AG20443 (cell line): Measurements from ENCODE around the gene TAF11.
"Not testable (repeated sequence)": the region's sequence is repeated elsewhere in the genome, so short reads cannot be mapped to it uniquely, and the experiment has no call there.

Experiments
- DNase-seq: peaks from one replicate; pipeline ENCODE4 v3.0.0; 2012; ENCODE audit warnings: low spot score, mixed read lengths

The TAF11 gene

DNA sequence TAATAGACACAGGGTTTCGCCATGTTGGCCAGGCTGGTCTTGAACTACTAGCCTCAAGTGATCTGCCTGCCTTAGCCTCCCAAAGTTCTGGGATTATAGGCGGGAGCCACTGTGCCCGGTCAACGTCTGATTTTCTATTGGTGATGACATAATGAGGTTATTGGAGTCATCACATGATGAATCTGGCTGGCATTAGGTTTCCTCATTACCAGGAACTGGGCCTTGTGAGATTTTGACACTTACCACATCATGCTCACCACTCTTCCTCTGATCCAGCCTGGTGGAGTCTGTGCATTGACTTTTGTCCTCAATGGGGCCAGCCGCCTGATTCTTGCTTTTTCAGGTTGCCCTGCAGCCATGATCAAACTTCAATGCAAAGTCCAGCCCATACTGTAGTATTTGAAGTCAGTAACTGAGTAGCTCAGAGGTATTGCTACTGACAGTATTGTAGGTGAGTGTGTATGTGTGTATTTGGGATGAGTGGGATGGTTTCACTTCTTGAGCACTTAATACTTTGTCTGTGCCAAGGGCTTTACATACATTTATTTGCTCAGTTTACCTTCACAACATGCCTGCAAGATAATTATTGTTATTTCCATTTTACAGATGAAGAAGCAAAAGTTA lies 17.3 kb upstream of the TAF11 start:
- DNase-seq, result no peak

- peak; percentile 49 for DNase-seq
Measured at GRCh38 chr6:34901930-34902329, 14.1 kb upstream of the TAF11 start.

GRCh38 chr6:34900321-34901031 lies 12.6 kb upstream of the TAF11 start:
- no peak for DNase-seq

DNA sequence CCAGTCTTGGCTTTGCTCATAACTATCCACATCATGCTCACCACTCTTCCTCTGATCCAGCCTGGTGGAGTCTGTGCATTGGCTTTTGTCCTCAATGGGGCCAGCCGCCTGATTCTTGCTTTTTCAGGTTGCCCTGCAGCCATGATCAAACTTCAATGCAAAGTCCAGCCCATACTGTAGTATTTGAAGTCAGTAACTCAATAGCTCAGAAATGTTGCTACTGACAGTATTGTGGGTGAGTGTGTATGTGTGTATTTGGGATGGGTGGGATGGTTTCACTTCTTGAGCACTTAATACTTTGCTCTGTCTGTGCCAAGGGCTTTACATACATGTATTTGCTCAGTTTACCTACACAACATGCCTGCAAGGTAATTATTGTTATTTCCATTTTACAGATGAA lies 11.9 kb upstream of the TAF11 start:
- DNase-seq, result not testable (repeated sequence)

DNA sequence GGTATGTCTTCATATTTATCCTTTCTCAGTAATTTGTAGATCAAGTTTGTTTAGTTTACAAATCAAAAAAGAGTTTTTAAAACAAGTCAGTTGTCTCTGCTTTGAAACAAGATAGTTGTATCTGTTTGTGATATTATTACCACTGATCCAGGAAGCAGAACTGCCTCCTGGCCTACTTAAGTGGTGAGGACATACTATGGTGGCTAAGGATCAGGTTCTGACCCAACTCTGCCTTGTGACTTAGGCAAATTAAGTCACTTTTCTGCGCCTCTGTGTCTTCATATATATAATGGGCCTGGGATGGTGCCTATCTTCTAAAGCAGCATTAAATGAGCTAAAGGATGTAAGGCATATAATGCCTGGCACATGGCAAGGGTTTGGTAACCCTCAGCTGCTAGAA lies 9.9 kb upstream of the TAF11 start:
- DNase-seq, result no peak

DNA sequence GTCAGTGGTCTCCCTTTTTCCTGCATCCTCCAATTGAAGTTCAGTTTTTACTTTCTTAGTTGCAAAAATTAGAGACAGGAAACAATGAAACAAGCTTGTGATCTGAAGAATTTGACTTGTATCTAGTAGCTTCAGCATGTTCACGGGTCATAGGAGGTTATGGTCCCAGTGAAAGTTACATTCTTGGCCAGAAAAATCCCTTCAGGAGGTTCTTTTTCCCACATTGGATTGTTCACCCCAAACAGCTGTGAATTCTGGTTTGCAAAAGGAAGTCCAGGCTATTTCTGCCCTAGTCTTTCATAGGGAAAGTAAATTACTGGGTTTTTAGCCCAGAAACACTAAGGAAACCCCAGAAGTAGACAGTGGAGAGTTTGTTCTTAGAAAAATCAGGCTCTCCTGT lies 9.3 kb upstream of the TAF11 start:
- DNase-seq, result no peak

DNA sequence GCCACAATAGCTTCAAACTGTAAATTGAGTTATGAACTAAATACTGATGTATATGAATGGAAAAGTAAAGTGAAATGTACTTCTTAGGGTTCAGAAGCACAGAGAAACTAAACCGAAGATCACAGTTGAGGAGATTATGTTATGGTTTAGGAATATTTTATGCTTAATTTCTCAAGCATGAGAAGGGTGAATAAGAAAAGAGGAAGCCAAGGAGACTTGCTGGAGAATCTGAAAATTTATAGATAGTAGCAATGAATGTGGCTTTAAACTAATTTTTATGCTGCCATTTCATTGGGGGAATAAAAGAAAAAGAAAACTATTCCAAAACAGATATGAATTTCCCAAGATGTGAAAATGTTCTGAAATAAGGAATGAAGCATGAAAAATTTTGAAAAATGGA lies 6.9 kb upstream of the TAF11 start:
- no peak for DNase-seq

- no peak for DNase-seq
Measured at GRCh38 chr6:34891296-34891695, 3.5 kb upstream of the TAF11 start.

DNA sequence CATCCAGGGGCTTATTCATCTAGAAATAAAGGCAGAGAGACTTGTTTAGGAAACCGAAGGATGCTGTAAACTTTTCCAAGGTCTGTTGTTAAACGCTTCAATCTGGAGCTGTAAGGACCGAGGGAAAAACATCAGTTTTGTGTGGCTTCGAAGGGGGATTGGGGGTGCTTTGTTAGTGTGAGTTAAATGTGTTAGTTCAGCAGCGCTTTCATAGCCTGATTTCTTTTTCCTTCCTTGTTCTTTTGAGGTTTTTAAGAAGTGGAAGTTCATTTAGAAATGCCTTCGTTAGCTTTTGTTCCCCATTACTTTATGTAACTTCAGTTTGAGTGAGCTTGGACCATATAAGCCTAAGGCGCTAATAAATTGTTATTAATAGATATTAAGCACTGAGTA lies 2.7 kb upstream of the TAF11 start:
- no peak for DNase-seq

GRCh38 chr6:34888874-34889555 lies 1.2 kb upstream of the TAF11 start, which contains the start of gene ANKS1A:
TSS of gene ANKS1A (plus strand) at chr6:34889255. CDS start at chr6:34889403, 148 bp downstream.
- DNase-seq, result peak; percentile 87

DNA sequence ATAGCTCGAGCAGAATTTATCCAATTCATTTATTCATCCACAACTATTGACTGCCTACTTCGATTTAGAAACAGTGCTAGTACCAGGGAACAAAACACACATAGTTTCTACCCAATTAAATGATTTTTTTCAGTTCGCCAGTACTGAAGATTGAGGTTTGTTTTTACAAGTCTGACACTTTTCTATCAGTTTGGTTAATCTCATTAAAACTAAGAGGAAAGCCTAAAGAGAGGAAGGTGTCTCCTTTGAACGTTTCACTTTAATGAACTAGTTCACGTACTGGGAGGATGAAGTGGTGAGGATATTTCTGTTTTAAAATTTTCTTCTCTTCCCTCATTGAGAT lies 643 bp upstream of the TAF11 start:
- no peak for DNase-seq

- DNase-seq, result not testable (repeated sequence)
Measured at GRCh38 chr6:34885837-34886236, 2.0 kb downstream of the TAF11 start.

DNA sequence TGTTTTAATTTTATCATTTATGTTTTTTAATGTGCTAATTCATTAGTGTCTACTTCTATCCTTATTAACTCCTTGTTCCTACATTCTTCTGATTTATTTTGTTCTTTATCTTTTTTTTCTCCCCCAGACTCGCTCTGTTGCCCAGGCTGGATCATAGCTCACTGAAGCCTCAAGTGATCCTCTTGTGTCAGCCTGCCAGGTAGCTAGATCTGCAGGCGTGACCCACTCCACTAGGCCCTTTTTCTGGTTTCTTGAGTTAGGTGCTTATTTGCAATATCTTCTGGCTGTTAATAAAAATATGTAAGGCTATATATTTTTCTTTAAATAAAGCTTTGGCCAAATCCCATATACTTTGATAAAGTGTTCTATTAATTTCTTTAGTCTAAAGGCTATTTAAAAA lies 2.8 kb downstream of the TAF11 start:
- no peak for DNase-seq

GRCh38 chr6:34884073-34884472 lies 3.8 kb downstream of the TAF11 start:
- not testable (repeated sequence) for DNase-seq

- DNase-seq, result no peak
Measured at GRCh38 chr6:34877869-34878485, 9.9 kb downstream of the TAF11 start.

DNA sequence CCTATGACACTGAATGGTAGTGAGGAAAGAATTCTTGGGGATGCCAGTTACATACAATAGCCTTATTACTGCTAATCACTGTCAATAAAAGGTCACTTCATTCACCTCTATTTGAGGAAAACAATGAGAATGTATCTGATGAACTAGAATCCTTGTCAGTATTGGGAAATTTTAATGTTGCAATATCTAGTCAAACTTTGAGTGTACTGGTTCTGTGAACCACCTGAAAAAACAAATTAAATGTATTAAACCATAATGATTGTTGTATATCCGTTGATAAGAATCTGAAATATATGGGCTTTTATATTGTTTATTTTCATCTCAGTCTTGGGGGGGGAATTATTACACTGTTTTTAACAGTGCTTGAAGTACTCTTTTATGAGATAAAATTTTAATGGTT lies 10.6 kb downstream of the TAF11 start:
- no peak for DNase-seq

GRCh38 chr6:34876472-34876871 lies 11.4 kb downstream of the TAF11 start:
- no peak for DNase-seq

- DNase-seq, result no peak
Measured at GRCh38 chr6:34875292-34876213, 12.3 kb downstream of the TAF11 start.

- DNase-seq, result no peak
Measured at GRCh38 chr6:34872332-34872731, 15.5 kb downstream of the TAF11 start.

DNA sequence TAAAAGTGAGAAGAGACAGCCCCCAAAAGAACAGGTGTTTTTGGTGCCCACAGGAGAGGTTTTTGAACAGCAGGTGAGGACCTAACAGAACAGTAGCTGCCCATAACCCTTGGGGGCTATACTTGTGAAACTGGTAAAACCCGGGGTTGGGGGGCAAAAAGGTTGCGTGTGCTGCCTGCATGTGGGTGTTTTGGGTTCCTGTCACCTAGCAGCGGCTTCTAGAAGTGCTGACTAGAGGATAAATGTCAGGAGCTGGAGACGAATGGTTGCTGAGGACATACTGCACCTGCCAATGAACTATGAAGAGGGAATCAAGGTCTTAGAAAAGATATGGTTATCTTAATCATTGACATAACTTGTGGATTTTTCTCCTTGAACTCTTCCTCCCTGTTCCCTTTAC lies 16.0 kb downstream of the TAF11 start:
- no peak for DNase-seq

DNA sequence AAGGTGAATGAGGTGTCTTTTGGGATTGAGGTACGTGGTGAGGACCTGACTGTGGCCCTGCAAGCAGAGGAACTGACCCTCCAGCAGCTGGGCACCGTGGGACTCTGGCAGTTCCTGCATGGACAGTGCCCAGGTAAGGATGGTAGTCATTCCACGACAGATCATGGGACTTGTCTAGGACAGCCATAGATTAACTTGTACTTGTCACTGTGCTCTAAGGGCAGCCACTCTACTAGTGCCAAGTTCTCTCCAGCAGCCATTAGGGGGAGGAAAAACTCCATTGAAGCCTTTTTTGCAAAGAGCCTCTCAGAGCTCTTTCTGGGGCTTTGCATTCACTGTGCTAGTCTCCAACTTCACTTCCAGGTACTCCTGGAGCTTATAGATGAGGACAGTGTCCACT lies 20.4 kb downstream of the TAF11 start:
- DNase-seq, result no peak

DNA sequence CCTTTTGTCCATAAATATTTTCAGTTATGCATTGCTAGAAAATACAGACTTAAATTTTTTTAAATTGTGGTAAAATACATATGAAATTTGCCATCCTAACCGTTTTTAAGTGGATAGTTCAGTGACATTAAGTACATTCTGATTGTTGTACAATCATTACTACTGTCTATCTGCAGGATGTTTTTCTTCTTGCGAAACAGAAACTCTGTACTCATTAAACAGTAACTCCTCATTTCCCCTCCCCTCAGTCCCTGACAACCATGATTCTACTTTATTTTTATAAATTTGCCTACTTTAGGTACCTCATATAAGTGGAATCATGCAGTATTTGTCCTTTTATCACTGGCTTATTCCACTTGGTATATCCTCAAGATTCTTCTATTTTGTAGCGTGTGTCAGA lies 21.3 kb downstream of the TAF11 start:
- DNase-seq, result no peak
